Right lobe of liver (tissue), 6 donors: ENCODE measurements around the gene SLFN11. TPM values are rescaled to one million over a fixed set of nuclear protein-coding genes. Genes with fewer than 3 reads are reported as not detected.
"Not testable (repeated sequence)": the region's sequence is repeated elsewhere in the genome, so short reads cannot be mapped to it uniquely, and the experiment has no call there.

Source experiments
- ATAC-seq, 4 donors: fragments of 200-7000 bp; cut with Tn5 transposase; one replicate each; pipeline ENCODE4 v1.9.1; 2020; ENCODE audit warnings: mild to moderate bottlenecking in 4 of 4, moderate library complexity in 4 of 4
- DNase-seq, 3 donors: peaks; one replicate each; pipeline ENCODE4 v3.0.0-alpha.2; 2020
- H3K27ac ChIP-seq, 3 donors: fragments of 200-600 bp; one replicate each; pipeline ENCODE4 v1.8.0; 2022
- H3K27me3 ChIP-seq, 2 donors: fragments of 200-600 bp; one replicate each; pipeline ENCODE4 v1.8.0; 2022
- H3K36me3 ChIP-seq, 4 donors: fragments of 200-600 bp; sonication (generic) in 1 of 4; one replicate each; pipeline versions ENCODE4 v1.5.1 to v1.8.0; 2017 to 2022; ENCODE audit warnings: control low read depth in 1 of 4
- H3K4me1 ChIP-seq, 4 donors: fragments of 200-600 bp; sonication (generic) in 1 of 4; one replicate each; pipeline versions ENCODE4 v1.5.1 to v1.8.0; 2017 to 2022; ENCODE audit warnings: control low read depth in 1 of 4
- H3K4me3 ChIP-seq, 3 donors: fragments of 200-600 bp; one replicate each; pipeline ENCODE4 v1.8.0; 2022
- H3K9me3 ChIP-seq, 4 donors: fragments of 200-600 bp; sonication (generic) in 1 of 4; one replicate each; pipeline versions ENCODE4 v1.5.1 to v1.8.0; 2017 to 2022; ENCODE audit warnings: control low read depth in 1 of 4
- POLR2A ChIP-seq: fragments of 450-650 bp; IDR thresholded peaks from one replicate; pipeline ENCODE4 v1.6.1; 2017; ENCODE audit warnings: antibody characterized with exemption, mild to moderate bottlenecking
- WGBS: methylation state at CpG from one replicate; pipeline ENCODE4 v1.1.6; 2018; ENCODE audit warnings: low coverage, low lambda C conversion rate; ENCODE audit not compliant: insufficient coverage; ENCODE audit errors: missing lambda C conversion rate; 5-methylcytosine and 5-hydroxymethylcytosine counted together
- intact Hi-C, 2 donors: fragments of 100-400 bp; cut with DNase I; formaldehyde crosslinking; loops; one replicate each; pipeline versions ENCODE4 v1.11.2 to v1.14.1; 2022
- total RNA-seq, 6 experiments: library from RNA; depleted of rRNA in 2 of 6; stranded (reverse); fragments of >200 nt in 2 of 6; fragmentation: NEBNext Ultra II Directional in 3 of 6; extraction: Animal tissue kit (Norgen Biotek cat#: 25700) in 3 of 6; gene quantifications; one replicate each; pipeline versions ENCODE4 v1.1.0 to v1.2.4, GENCODE V29; 2016 to 2023
- TF ChIP-seq, protein P1 (sequence below), 4 donors: fragments of 200-600 bp in 3 of 4; fragments of 450-650 bp in 1 of 4; IDR thresholded peaks; one replicate each; pipeline versions ENCODE4 v1.5.1 to v1.8.0; 2016 to 2022; ENCODE audit warnings: antibody characterized with exemption in 4 of 4, mild to moderate bottlenecking in 2 of 4
- donor health status: DM: no; HTN: yes; CAD: no.
- donor health status: DM: no; HTN: no; CAD: no.
- donor health status: DM: no; HTN: no; CAD: no.
- donor health status: DM: no; HTN: yes; CAD: no.
- donor health status: DM: no; HTN: yes; CAD: no.

SLFN11 gene
- total RNA-seq, 6 experiments from 2014 or later, result 1.4 to 8.9 (median 6.0) TPM

DNA sequence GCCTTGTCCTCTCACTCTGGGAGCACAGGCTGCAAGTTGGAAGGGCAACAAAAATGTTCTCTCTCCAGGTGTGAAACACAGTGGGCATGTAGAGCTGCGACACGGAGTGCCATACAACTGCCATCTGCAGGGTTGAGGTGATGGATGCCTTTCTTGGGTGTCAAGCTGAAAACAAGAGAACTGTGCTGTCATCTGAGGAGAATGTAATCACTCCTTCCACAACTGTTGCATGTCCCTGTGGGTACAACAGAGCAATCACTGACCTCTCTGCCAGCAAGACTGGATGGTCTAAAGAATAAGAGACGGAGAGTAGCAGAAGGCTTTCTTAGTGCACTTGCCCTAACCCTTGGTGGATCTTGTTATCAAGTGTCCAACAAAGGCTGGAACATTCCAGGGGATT is 29.2 kb downstream of the SLFN11 start:
- Histone ChIP-seq H3K4me3 (no peak overlapping the region), H3K36me3 (no peaks in the 10 kb centered on the region), H3K27me3 (peaks cover 0 to 6% of the 10 kb centered on the region in 2 donors), H3K9me3 (no peaks in the 10 kb centered on the region), H3K27ac (no peak overlapping the region), H3K4me1 (peaks cover 0 to 3% (median 0%) of the 10 kb centered on the region in 4 donors)
- intact Hi-C loops, result no loop called here
- DNase-seq (no peak), ATAC-seq (no peak)
- 73% methylated on average over 3 of the region's 3 CpGs for WGBS
- TF ChIP-seq, protein P1, sequence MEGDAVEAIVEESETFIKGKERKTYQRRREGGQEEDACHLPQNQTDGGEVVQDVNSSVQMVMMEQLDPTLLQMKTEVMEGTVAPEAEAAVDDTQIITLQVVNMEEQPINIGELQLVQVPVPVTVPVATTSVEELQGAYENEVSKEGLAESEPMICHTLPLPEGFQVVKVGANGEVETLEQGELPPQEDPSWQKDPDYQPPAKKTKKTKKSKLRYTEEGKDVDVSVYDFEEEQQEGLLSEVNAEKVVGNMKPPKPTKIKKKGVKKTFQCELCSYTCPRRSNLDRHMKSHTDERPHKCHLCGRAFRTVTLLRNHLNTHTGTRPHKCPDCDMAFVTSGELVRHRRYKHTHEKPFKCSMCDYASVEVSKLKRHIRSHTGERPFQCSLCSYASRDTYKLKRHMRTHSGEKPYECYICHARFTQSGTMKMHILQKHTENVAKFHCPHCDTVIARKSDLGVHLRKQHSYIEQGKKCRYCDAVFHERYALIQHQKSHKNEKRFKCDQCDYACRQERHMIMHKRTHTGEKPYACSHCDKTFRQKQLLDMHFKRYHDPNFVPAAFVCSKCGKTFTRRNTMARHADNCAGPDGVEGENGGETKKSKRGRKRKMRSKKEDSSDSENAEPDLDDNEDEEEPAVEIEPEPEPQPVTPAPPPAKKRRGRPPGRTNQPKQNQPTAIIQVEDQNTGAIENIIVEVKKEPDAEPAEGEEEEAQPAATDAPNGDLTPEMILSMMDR (IDR thresholded peaks at IDR 0.05), result no peak
- TF ChIP-seq POLR2A, result no peak

DNA sequence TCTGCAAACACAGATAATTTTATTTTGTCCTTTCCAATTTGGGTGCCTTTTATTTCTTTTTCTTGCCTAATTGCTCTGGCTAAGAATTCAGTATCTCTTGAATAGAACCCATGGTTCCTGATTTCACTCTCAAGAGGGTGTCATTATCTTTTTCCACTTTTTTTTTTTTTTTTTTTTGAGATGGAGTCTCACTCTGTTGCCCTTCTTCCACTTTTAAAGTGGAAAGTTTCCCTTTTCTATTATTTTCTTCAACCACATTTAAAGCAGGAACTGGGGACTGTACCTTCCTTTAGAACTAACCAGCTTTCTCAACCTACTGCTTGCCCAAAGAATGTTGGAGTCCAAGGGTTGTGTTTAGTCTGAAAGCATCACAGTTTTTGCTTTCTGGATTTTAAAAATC is 31.1 kb downstream of the SLFN11 start:
- DNase-seq (no peak), ATAC-seq (no peak)
- H3K4me1 ChIP-seq, result peaks cover 0 to 3% (median 0%) of the 10 kb centered on the region in 4 donors
- intact Hi-C loops, result no loop called here
- no peak overlapping the region for H3K4me3 ChIP-seq
- no peaks in the 10 kb centered on the region for H3K9me3 ChIP-seq
- no peak overlapping the region for H3K27ac ChIP-seq
- no peaks in the 10 kb centered on the region for H3K36me3 ChIP-seq
- TF ChIP-seq, protein P1 (IDR thresholded peaks at IDR 0.05), result no peak
- no peak for TF ChIP-seq POLR2A
- H3K27me3 ChIP-seq, result peaks cover 0 to 6% of the 10 kb centered on the region in 2 donors

DNA sequence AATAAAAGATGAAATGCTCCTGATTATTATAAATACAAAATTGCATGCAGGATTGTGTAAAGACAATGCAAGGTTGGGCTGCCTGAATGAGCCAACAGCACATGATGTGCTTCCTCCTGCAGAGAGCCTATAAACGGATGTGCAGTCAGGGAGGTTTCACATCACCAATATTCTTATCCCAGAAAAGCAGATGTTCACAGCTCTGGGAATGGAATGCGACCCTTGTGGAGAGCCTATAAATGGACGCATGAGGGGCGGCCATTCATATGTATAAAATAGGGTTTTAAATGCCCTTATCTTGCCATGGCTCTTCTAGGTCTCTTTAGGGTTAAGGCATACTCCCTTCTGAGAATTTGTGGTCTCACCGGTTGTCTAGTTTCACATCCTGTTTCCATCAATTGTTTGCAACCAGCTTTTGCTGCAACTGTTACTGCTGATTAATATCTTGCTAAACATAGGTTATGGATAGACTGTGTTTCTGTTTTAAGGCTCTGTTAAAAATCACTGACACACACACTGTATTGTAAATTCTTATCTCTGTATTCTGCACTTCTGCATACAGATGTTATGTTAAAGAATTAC is 31.9 kb downstream of the SLFN11 start:
- WGBS, result 51% methylated on average over 3 of the region's 5 CpGs
- intact Hi-C loops, result no loop called here
- DNase-seq (no peak), ATAC-seq (no peak)
- peaks cover 0 to under 1% of the 10 kb centered on the region in 2 donors for H3K27me3 ChIP-seq
- no peak overlapping the region for H3K27ac ChIP-seq
- no peaks in the 10 kb centered on the region for H3K36me3 ChIP-seq
- H3K4me3 ChIP-seq, result no peak overlapping the region
- H3K4me1 ChIP-seq, result peaks cover 0 to 3% (median 0%) of the 10 kb centered on the region in 4 donors
- no peaks in the 10 kb centered on the region for H3K9me3 ChIP-seq
- TF ChIP-seq, protein P1 (IDR thresholded peaks at IDR 0.05), result no peak

DNA sequence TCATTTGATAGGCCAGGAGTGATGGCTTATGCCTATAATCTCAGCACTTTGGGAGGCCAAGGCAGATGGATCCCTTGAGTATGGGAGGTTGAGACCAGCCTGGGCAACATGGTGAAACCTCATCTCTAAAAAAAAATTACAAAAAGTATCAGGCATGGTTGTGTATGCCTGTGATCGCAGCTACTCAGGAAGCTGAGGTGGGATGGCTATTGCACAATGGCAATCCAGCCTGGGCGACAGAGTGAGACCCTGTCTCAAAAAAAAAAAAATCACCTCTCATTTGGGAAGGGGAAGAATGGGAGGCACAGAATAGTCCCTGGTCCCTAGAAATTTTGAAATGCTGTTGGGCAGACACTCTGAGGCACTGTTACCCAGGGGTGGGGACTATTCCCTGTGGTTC is 35.2 kb downstream of the SLFN11 start:
- no peak for DNase-seq
- H3K27ac ChIP-seq, result no peak overlapping the region
- H3K27me3 ChIP-seq, result no peaks in the 10 kb centered on the region
- no peaks in the 10 kb centered on the region for H3K4me1 ChIP-seq
- no peaks in the 10 kb centered on the region for H3K9me3 ChIP-seq
- intact Hi-C loops, result no loop called here
- TF ChIP-seq POLR2A, result no peak
- TF ChIP-seq, protein P1 (IDR thresholded peaks at IDR 0.05), result no peak
- no peak for ATAC-seq
- 25% methylated on average over 2 of the region's 2 CpGs for WGBS
- H3K4me3 ChIP-seq, result no peak overlapping the region
- no peaks in the 10 kb centered on the region for H3K36me3 ChIP-seq

DNA sequence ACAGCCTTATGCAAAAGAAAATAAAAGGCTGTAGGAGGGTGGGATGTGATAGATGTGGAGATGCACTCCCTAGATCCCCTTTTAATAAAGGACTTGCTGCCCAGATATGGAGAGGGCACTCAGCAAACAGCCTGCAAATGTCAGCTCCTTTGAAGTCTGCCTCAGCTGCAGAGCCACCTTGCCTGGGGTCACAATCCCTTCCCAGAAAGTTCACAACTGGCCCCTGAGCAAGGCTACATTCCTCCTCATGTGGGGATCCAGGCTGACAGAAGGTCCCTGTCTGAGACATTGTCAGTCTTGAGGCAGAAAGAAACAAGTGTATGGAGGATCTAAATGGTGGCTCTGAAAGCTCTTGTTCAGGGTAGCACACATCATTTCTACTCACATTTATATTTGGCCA is 36.1 kb downstream of the SLFN11 start:
- ATAC-seq (no peak), DNase-seq (no peak)
- Histone ChIP-seq H3K27ac (no peak overlapping the region), H3K4me1 (no peaks in the 10 kb centered on the region), H3K36me3 (no peaks in the 10 kb centered on the region), H3K9me3 (no peaks in the 10 kb centered on the region), H3K4me3 (no peak overlapping the region), H3K27me3 (no peaks in the 10 kb centered on the region)
- no peak for TF ChIP-seq POLR2A
- TF ChIP-seq, protein P1 (IDR thresholded peaks at IDR 0.05), result no peak
- intact Hi-C loops, result no loop called here

DNA sequence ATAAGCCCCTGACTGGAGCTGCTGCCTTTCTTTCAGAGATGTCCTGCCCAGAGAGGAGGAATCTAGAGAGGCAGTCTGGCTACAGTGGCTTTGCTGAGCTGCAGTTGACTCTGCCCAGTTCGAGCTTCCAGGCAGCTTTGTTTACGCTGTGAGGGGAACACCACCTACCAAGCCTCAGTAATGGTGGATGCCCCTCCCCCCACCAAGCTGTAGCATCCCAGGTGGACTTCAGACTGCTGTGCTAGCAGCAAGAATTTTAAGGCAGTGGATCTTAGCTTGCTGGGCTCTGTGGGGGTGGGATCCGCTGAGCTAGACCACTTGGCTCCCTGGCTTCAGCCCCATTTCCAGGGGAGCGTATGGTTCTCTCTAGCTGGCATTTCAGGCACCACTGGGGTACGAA is 39.8 kb downstream of the SLFN11 start:
- H3K27me3 ChIP-seq, intact Hi-C loops, ATAC-seq, H3K9me3 ChIP-seq, H3K4me3 ChIP-seq, H3K36me3 ChIP-seq, H3K27ac ChIP-seq, DNase-seq, H3K4me1 ChIP-seq: not testable (repeated sequence)
- WGBS, result 20% methylated on average over 1 of the region's 5 CpGs
